A673 (cell line): ENCODE results near the gene CD9. TPM values are rescaled to one million over a fixed set of nuclear protein-coding genes. Genes with fewer than 3 reads are reported as not detected.
A peak's percentile ranks its signal among the peaks of the same experiment; 100 is the strongest.

ENCODE experiments used
- BruUV-seq: library from RNA; stranded (reverse); fragments of 400-500 nt; replicated peaks from 2 replicates; lab custom pipeline; 2021; lab: Mats Ljungman, UMichigan
- CTCF ChIA-PET: fragments of 300-600 bp; sonication (Branson Sonifier 250); formaldehyde crosslinking; loops from one replicate; lab custom pipeline; 2022; ENCODE audit warnings: antibody characterized with exemption; lab: Charles Lee
- POLR2A ChIA-PET: fragments of 300-600 bp; sonication (Branson Sonifier 250); formaldehyde crosslinking; loops from one replicate; lab custom pipeline; 2022; ENCODE audit warnings: antibody characterized with exemption; ENCODE audit not compliant: low non-redundant PET; lab: Charles Lee
- DNase-seq: peaks from one replicate; pipeline ENCODE4 v3.0.0-alpha.2; 2015; ENCODE audit warnings: low spot score
- H3K27ac ChIP-seq: fragments of 200-600 bp; sonication (generic); 2 replicates; pipeline ENCODE4 v1.5.1; 2016; ENCODE audit warnings: mixed run types, low read depth, mild to moderate bottlenecking, mixed read lengths, antibody characterized with exemption, low read length; ENCODE audit not compliant: poor library complexity, severe bottlenecking
- H3K27me3 ChIP-seq: fragments of 200-600 bp; sonication (generic); replicated peaks from 2 replicates; pipeline ENCODE4 v1.6.1; 2017; ENCODE audit warnings: mixed run types, low read depth, mild to moderate bottlenecking, mixed read lengths, antibody characterized with exemption, low read length; ENCODE audit not compliant: insufficient read depth, poor library complexity
- H3K36me3 ChIP-seq: fragments of 200-600 bp; sonication (generic); 2 replicates; pipeline ENCODE4 v1.6.1; 2016; ENCODE audit warnings: mixed run types, mild to moderate bottlenecking, mixed read lengths, antibody characterized with exemption, low read length; ENCODE audit not compliant: insufficient read depth, poor library complexity, severe bottlenecking
- H3K4me1 ChIP-seq: fragments of 200-600 bp; sonication (generic); 2 replicates; pipeline ENCODE4 v1.6.1; 2017; ENCODE audit warnings: mixed run types, mild to moderate bottlenecking, mixed read lengths, antibody characterized with exemption, low read length; ENCODE audit not compliant: insufficient read depth, poor library complexity, severe bottlenecking
- H3K4me3 ChIP-seq: fragments of 200-600 bp; sonication (generic); 2 replicates; pipeline ENCODE4 v1.5.1; 2016; ENCODE audit warnings: low read depth, mixed run types, mild to moderate bottlenecking, mixed read lengths, low read length; ENCODE audit not compliant: poor library complexity, severe bottlenecking
- H3K9me3 ChIP-seq: fragments of 200-600 bp; sonication (generic); 2 replicates; pipeline ENCODE4 v1.6.1; 2016; ENCODE audit warnings: mixed run types, low read depth, mild to moderate bottlenecking, mixed read lengths, antibody characterized with exemption, low read length; ENCODE audit not compliant: poor library complexity, severe bottlenecking
- CTCF ChIP-seq: fragments of 300-800, 200-600 bp; sonication (generic); conservative IDR thresholded peaks from 2 replicates; pipeline ENCODE4 v1.5.1; 2017; ENCODE audit warnings: low read depth, mild to moderate bottlenecking, antibody characterized with exemption, low read length, moderate library complexity, mixed read lengths
- EZH2 ChIP-seq: fragments of 200-600 bp; sonication (generic); IDR thresholded peaks from 2 replicates; pipeline ENCODE4 v1.6.1; 2017; ENCODE audit warnings: borderline replicate concordance, low read depth, mild to moderate bottlenecking, mixed read lengths, antibody characterized with exemption, low read length; ENCODE audit not compliant: poor library complexity, severe bottlenecking
- intact Hi-C: fragments of 100-400 bp; cut with micrococcal nuclease; formaldehyde crosslinking; loops from one replicate; pipeline ENCODE4 v1.10.0; 2022; ENCODE audit not compliant: unreplicated experiment
- total RNA-seq: library from RNA; stranded (reverse); gene quantifications from 2 replicates; pipeline ENCODE4 v1.2.3, GENCODE V29; 2021

CD9 gene
- total RNA-seq, 1 experiment from 2014 or later = 2.8 TPM

DNA sequence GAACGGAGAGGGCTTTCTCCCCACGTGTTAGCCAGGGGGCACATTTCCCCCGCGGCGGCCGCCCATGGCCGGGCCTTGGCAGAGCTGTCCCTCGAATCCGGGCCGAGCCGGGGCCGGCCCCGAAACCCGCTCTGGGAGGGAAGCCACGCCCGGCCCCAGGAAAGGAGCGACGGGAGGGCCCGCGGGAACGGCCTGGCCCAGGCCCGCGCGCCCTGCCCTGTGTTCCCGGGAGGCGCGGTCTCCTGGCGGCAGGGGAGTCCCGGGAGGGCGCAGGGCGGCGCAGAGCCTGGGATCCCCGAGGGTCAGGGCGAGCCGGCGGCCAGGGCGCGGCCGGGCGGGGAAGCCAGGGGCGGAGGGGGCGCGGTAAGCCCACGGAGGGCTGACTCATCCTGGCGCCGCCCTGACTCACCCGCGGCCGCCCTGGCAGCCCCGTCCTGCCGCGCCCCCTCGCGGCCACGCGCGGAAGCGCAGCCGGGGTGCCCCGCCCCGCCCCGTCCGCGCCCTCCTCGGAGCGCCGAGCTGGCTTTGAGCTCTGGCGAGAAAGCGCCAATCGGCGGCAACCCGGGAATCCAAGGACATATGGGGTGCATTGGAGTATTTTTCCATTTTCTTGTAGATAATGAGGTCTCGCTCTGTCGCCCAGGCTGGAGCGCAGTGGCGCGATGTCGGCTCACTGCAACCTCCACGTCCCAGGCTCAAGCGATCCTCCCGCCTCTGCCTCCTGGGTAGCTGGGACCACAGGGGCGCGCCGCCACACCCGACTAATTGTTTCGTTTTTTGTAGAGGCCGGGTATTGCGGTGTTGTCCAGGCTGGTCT is 78.4 kb downstream of the CD9 start:
- H3K36me3 ChIP-seq = no peaks in the 10 kb centered on the region
- peak; percentile 87 for DNase-seq
- CTCF ChIA-PET = interaction anchor here (0.6 to 1.5 kb wide), 6 partner anchors 72 to 290 kb away, joined by 3 to 21 read pairs (median 4); no protein-coding TSS in a partner anchor
- BruUV-seq = no TSS peak
- H3K27ac ChIP-seq = peak overlapping the region; percentile 80
- TF ChIP-seq EZH2 (no peak), CTCF (peak; percentile 56)
- intact Hi-C loops = loop anchor here (5.0 kb wide), 1 partner anchor 296 kb away; no protein-coding TSS in a partner anchor
- POLR2A ChIA-PET = no interaction called here
- H3K4me1 ChIP-seq = peaks cover 7% of the 10 kb centered on the region
- H3K9me3 ChIP-seq = no peaks in the 10 kb centered on the region
- H3K27me3 ChIP-seq = no peaks in the 10 kb centered on the region
- peak overlapping the region; percentile 55 for H3K4me3 ChIP-seq

DNA sequence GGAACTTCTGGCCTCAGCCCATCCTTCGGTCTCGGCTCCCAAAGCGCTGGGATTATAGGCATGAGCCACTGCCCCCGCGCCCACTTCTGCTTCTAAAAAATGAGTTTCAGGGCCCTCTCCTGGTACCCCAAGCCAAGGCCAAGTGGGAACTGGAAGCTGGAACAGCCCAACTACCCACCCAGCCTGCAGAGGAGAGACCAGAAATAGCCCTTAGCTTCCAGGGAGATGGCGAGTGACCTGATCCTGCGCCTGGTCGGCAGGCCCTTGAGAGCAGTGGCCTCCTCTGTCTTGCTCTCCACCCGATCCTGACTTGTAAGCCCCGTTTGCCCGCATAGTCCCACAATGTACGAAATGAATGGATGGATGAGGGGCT is 79.0 kb downstream of the CD9 start:
- no peaks in the 10 kb centered on the region for H3K36me3 ChIP-seq
- BruUV-seq = no TSS peak
- TF ChIP-seq EZH2 (no peak), CTCF (no peak)
- DNase-seq = no peak
- peaks cover 7% of the 10 kb centered on the region for H3K4me1 ChIP-seq
- no peak overlapping the region for H3K4me3 ChIP-seq
- intact Hi-C loops = loop anchor here (5.0 kb wide), 1 partner anchor 297 kb away; no protein-coding TSS in a partner anchor
- no peaks in the 10 kb centered on the region for H3K9me3 ChIP-seq
- ChIA-PET CTCF (interaction anchor here (0.6 to 1.5 kb wide), 7 partner anchors 16 to 291 kb away, joined by 3 to 21 read pairs (median 4); no protein-coding TSS in a partner anchor), POLR2A (no interaction called here)
- no peak overlapping the region for H3K27ac ChIP-seq
- H3K27me3 ChIP-seq = no peaks in the 10 kb centered on the region

GRCh38 chr12:6279631-6280030 is 79.4 kb downstream of the CD9 start:
- Histone ChIP-seq H3K4me1 (peaks cover 7% of the 10 kb centered on the region), H3K4me3 (no peak overlapping the region), H3K9me3 (no peaks in the 10 kb centered on the region), H3K27me3 (no peaks in the 10 kb centered on the region), H3K27ac (no peak overlapping the region), H3K36me3 (no peaks in the 10 kb centered on the region)
- ChIA-PET CTCF (interaction anchor here (0.6 to 1.5 kb wide), 5 partner anchors 16 to 291 kb away, joined by 3 to 21 read pairs (median 4); no protein-coding TSS in a partner anchor), POLR2A (no interaction called here)
- no peak for DNase-seq
- no peak for TF ChIP-seq EZH2
- TF ChIP-seq CTCF = no peak
- intact Hi-C loops = loop anchor here (5.0 kb wide), 1 partner anchor 297 kb away; no protein-coding TSS in a partner anchor
- BruUV-seq = no TSS peak
